HFFc6 (cell line): ENCODE data around the gene RPRD1A. TPM values are rescaled to one million over a fixed set of nuclear protein-coding genes. Genes with fewer than 3 reads are reported as not detected.
"Not testable (repeated sequence)": the region's sequence is repeated elsewhere in the genome, so short reads cannot be mapped to it uniquely, and the experiment has no call there.

Experiments used
- DNase-seq: peaks from one replicate; pipeline ENCODE4 v3.0.0-alpha.2; 2018
- H3K27ac Mint-ChIP-seq: 2 replicates; pipeline ENCODE4 v1.8.0; 2020; ENCODE audit warnings: mild to moderate bottlenecking, mixed read lengths
- H3K27me3 Mint-ChIP-seq: 2 replicates; pipeline ENCODE4 v1.8.0; 2021; ENCODE audit warnings: mild to moderate bottlenecking, moderate library complexity, mixed read lengths; ENCODE audit not compliant: insufficient read depth
- H3K36me3 Mint-ChIP-seq: 2 replicates; pipeline ENCODE4 v1.8.0; 2021; ENCODE audit warnings: low read depth, mixed read lengths
- H3K4me1 Mint-ChIP-seq: 2 replicates; pipeline ENCODE4 v1.8.0; 2020; ENCODE audit warnings: low read depth, mixed read lengths
- H3K4me3 Mint-ChIP-seq: 2 replicates; pipeline ENCODE4 v1.8.0; 2020; ENCODE audit warnings: mild to moderate bottlenecking, moderate library complexity, mixed read lengths
- H3K9me3 Mint-ChIP-seq: 2 replicates; pipeline ENCODE4 v1.8.0; 2020; ENCODE audit warnings: mild to moderate bottlenecking, mixed read lengths
- CTCF ChIP-seq: fragments of 200-600 bp; sonication (generic); IDR thresholded peaks from 2 replicates; pipeline ENCODE4 v1.5.0; 2021; ENCODE audit warnings: antibody characterized with exemption, mild to moderate bottlenecking
- total RNA-seq, 6 experiments: library from RNA; stranded (reverse); fragmentation: NEBNext Ultra II Directional; extraction: Animal tissue kit (Norgen Biotek cat#: 25700); gene quantifications; 2 replicates in 1 of 6; 3 replicates in 5 of 6; pipeline ENCODE4 v1.2.3, GENCODE V29; 2021

Gene RPRD1A
- total RNA-seq, 6 experiments from 2014 or later: 44.6 to 55.1 (median 46.1) TPM

DNA sequence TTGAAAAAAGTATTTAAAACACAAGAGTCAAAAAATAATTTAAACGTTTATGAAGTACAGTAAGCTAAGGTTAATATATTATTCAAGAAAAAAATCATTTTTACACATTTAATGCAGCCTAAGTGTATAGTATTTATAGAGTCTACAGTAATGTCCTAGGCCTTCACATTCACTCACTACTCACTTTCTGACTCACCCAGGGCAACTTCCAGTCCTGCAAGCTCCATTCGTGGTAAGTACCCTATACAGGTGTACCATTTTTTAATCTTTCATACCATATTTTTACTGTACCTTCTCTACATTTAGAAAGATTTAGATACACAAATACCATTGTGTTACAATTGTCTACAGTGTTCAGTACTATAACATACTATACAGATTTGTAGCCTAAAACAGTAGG, 20.9 kb upstream of the RPRD1A start:
- TF ChIP-seq CTCF: no peak
- no peak for DNase-seq
- Mint-ChIP-seq H3K4me1 (peaks cover 27% of the 10 kb centered on the region), H3K36me3 (peaks cover 12% of the 10 kb centered on the region), H3K4me3 (no peak overlapping the region), H3K9me3 (0 out of 2 replicates have a peak, but pooled peaks cover 4% of the 10 kb centered on the region), H3K27me3 (peaks cover 1% of the 10 kb centered on the region), H3K27ac (no peak overlapping the region)

- Mint-ChIP-seq H3K36me3 (peaks cover 17% of the 10 kb centered on the region), H3K9me3 (peaks cover 6% of the 10 kb centered on the region; the same call in 1 of the 2 replicates), H3K4me1 (peaks cover 8% of the 10 kb centered on the region), H3K27me3 (no peaks in the 10 kb centered on the region; the same call in 1 of the 2 replicates), H3K27ac (no peak overlapping the region), H3K4me3 (no peak overlapping the region)
- DNase-seq: no peak
- no peak for TF ChIP-seq CTCF
Observed at GRCh38 chr18:36086186-36086585, 18.8 kb upstream of the RPRD1A start.

- H3K9me3 Mint-ChIP-seq: peaks cover 16% of the 10 kb centered on the region
- H3K27me3 Mint-ChIP-seq: no peaks in the 10 kb centered on the region; the same call in 1 of the 2 replicates
- H3K4me1 Mint-ChIP-seq: peaks cover 8% of the 10 kb centered on the region
- H3K4me3 Mint-ChIP-seq: no peak overlapping the region
- peaks cover 23% of the 10 kb centered on the region for H3K36me3 Mint-ChIP-seq
- no peak for DNase-seq
- TF ChIP-seq CTCF: no peak
- H3K27ac Mint-ChIP-seq: no peak overlapping the region
Observed at GRCh38 chr18:36085195-36085594, 17.8 kb upstream of the RPRD1A start.

- Mint-ChIP-seq H3K27ac (no peak overlapping the region), H3K27me3 (peaks cover 8% of the 10 kb centered on the region), H3K4me3 (no peak overlapping the region), H3K4me1 (peaks cover 7% of the 10 kb centered on the region), H3K36me3 (peaks cover 23% of the 10 kb centered on the region), H3K9me3 (peaks cover 17% of the 10 kb centered on the region)
- DNase-seq: no peak
- no peak for TF ChIP-seq CTCF
Observed at GRCh38 chr18:36083729-36084128, 16.4 kb upstream of the RPRD1A start.

DNA sequence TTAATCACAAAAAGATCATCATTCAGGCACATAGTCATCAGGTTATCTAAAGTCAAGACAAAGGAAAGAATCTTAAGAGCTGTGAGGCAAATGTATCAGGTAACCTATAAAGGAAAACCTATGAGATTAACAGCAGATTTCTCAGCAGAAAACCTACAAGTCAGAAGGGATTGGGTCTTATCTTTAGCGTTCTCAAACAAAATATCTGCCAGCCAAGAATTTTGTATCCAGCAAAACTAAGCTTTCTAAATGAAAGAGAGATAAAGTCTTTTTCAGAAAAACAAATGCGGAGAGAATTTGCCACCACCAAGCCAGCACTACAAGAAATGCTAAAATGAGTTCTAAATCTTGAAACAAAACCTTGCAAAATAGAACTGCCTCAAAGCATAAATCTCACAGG, 13.8 kb upstream of the RPRD1A start:
- H3K4me3 Mint-ChIP-seq, H3K27ac Mint-ChIP-seq, DNase-seq, H3K27me3 Mint-ChIP-seq: not testable (repeated sequence)
- Mint-ChIP-seq H3K4me1 (peaks cover 17% of the 10 kb centered on the region), H3K9me3 (peaks cover 17% of the 10 kb centered on the region), H3K36me3 (peaks cover 23% of the 10 kb centered on the region)

- peak; percentile 69 for DNase-seq
- Mint-ChIP-seq H3K4me3 (peak overlapping the region; percentile 48), H3K36me3 (peaks cover 14% of the 10 kb centered on the region), H3K4me1 (peaks cover 25% of the 10 kb centered on the region), H3K9me3 (peaks cover 16% of the 10 kb centered on the region), H3K27me3 (peaks cover 10% of the 10 kb centered on the region), H3K27ac (peak overlapping the region; percentile 20; the same call in 1 of the 2 replicates)
- TF ChIP-seq CTCF: no peak
Observed at GRCh38 chr18:36078751-36079529, 11.6 kb upstream of the RPRD1A start.

DNA sequence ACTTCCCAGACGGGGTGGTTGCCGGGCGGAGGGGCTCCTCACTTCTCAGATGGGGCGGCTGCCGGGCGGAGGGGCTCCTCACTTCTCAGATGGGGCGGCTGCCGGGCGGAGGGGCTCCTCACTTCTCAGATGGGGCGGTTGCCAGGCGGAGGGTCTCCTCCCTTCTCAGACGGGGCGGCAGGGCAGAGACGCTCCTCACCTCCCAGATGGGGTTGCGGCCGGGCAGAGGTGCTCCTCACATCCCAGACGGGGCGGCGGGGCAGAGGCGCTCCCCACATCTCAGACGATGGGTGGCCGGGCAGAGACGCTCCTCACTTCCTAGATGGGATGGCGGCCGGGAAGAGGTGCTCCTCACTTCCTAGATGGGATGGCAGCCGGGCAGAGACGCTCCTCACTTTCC, 10.4 kb upstream of the RPRD1A start:
- Mint-ChIP-seq H3K9me3 (peaks cover 14% of the 10 kb centered on the region), H3K36me3 (peaks cover 12% of the 10 kb centered on the region), H3K4me1 (peaks cover 25% of the 10 kb centered on the region)
- H3K4me3 Mint-ChIP-seq, H3K27me3 Mint-ChIP-seq, H3K27ac Mint-ChIP-seq, DNase-seq: not testable (repeated sequence)
